A549 (cell line): ENCODE results near the gene SPDYE2B.
"Not testable (repeated sequence)": the region's sequence is repeated elsewhere in the genome, so short reads cannot be mapped to it uniquely, and the experiment has no call there.

ENCODE experiments used
- CBX8 ChIP-seq: fragments of 200-600 bp; sonication (generic); IDR thresholded peaks from 2 replicates; pipeline ENCODE4 v1.6.1; 2016
- CTCF ChIP-seq: fragments of >200 bp; sonication (Bioruptor Twin); formaldehyde crosslinking; IDR thresholded peaks from 3 replicates; pipeline ENCODE4 v1.5.1; 2016
- ESRRA ChIP-seq: fragments of 150-350 bp; IDR thresholded peaks from 2 replicates; pipeline ENCODE4 v1.6.1; 2014; ENCODE audit warnings: mild to moderate bottlenecking, low read length, borderline replicate concordance
- JUNB ChIP-seq: fragments of >200 bp; sonication (Bioruptor Twin); formaldehyde crosslinking; IDR thresholded peaks from 2 replicates; pipeline ENCODE4 v1.6.1; 2016
- MYC ChIP-seq: IDR thresholded peaks from 2 replicates; pipeline ENCODE4 v1.6.1; 2012; ENCODE audit warnings: mild to moderate bottlenecking, inconsistent platforms, low read length, improper control_type of control experiment, borderline replicate concordance

GRCh38 chr7:102609734-102610133, 40.4 kb upstream of the SPDYE2B start:
- not testable (repeated sequence) for TF ChIP-seq MYC, CTCF, JUNB, CBX8, ESRRA
